Karpas-422 (cell line): ENCODE results near the gene CACNA2D3. TPM values are rescaled to one million over a fixed set of nuclear protein-coding genes. Genes with fewer than 3 reads are reported as not detected.

Experiments used
- DNase-seq: peaks from one replicate; pipeline ENCODE4 v3.0.0-alpha.2; 2015
- H2AFZ ChIP-seq: fragments of 200-600 bp; sonication (generic); 2 replicates; pipeline ENCODE4 v1.6.1; 2014; ENCODE audit warnings: antibody characterized with exemption, low read length, mixed read lengths
- H3K27ac ChIP-seq: fragments of 200-600 bp; sonication (generic); 2 replicates; pipeline ENCODE4 v1.5.1; 2014; ENCODE audit warnings: mild to moderate bottlenecking, low read length, moderate library complexity
- H3K27me3 ChIP-seq: fragments of 200-600 bp; sonication (generic); 2 replicates; pipeline ENCODE4 v1.6.1; 2014; ENCODE audit warnings: low read length, mixed read lengths
- H3K36me3 ChIP-seq: fragments of 200-600 bp; sonication (generic); 2 replicates; pipeline ENCODE4 v1.6.1; 2014; ENCODE audit warnings: low read length, mixed read lengths; ENCODE audit not compliant: insufficient read depth
- H3K4me1 ChIP-seq: fragments of 200-600 bp; sonication (generic); 2 replicates; pipeline ENCODE4 v1.6.1; 2014; ENCODE audit warnings: mild to moderate bottlenecking, low read length, mixed read lengths
- H3K4me2 ChIP-seq: fragments of 200-600 bp; sonication (generic); 2 replicates; pipeline ENCODE4 v1.6.1; 2014; ENCODE audit warnings: low read length, low read depth, mild to moderate bottlenecking; ENCODE audit not compliant: poor library complexity, severe bottlenecking
- H3K4me3 ChIP-seq: fragments of 200-600 bp; sonication (generic); 2 replicates; pipeline ENCODE4 v1.5.1; 2014; ENCODE audit warnings: mild to moderate bottlenecking, antibody characterized with exemption, low read length, mixed read lengths
- H3K79me2 ChIP-seq: fragments of 200-600 bp; sonication (generic); 2 replicates; pipeline ENCODE4 v1.6.1; 2014; ENCODE audit warnings: mild to moderate bottlenecking, low read length, mixed read lengths
- H3K9ac ChIP-seq: fragments of 200-600 bp; sonication (generic); 2 replicates; pipeline ENCODE4 v1.6.0; 2014; ENCODE audit warnings: low read length
- H3K9me2 ChIP-seq: fragments of 200-600 bp; sonication (generic), shearing (Covaris generic); replicated peaks from 2 replicates; pipeline ENCODE4 v1.6.0; 2014; ENCODE audit warnings: mild to moderate bottlenecking, low read length, moderate library complexity; ENCODE audit not compliant: insufficient read depth
- H3K9me3 ChIP-seq: fragments of 300-700, 200-600 bp; sonication (generic); 2 replicates; pipeline ENCODE4 v1.6.1; 2014; ENCODE audit warnings: low read length, mixed read lengths
- H4K20me1 ChIP-seq: fragments of 200-600 bp; sonication (generic); 2 replicates; pipeline ENCODE4 v1.6.1; 2014; ENCODE audit warnings: mild to moderate bottlenecking, antibody characterized with exemption, low read length, low read depth; ENCODE audit not compliant: insufficient read depth
- total RNA-seq: library from RNA; depleted of rRNA; stranded (reverse); fragments of >200 nt; shearing (Covaris generic); gene quantifications from 2 replicates; pipeline ENCODE4 v1.2.3, GENCODE V29; 2014; ENCODE audit warnings: low replicate concordance

The CACNA2D3 gene
- total RNA-seq, 1 experiment from 2014 or later: not detected

- no peak overlapping the region for H3K4me3 ChIP-seq
- no peaks in the 10 kb centered on the region for H4K20me1 ChIP-seq
- peak; percentile 38 for DNase-seq
- no peak overlapping the region for H3K27ac ChIP-seq
- no peaks in the 10 kb centered on the region for H3K79me2 ChIP-seq
- H3K36me3 ChIP-seq: no peaks in the 10 kb centered on the region
- no peaks in the 10 kb centered on the region for H3K27me3 ChIP-seq
- no peaks in the 10 kb centered on the region for H3K9me3 ChIP-seq
- no peak overlapping the region for H3K4me2 ChIP-seq
- no peak overlapping the region for H3K9ac ChIP-seq
- H2AFZ ChIP-seq: no peak overlapping the region
- no peaks in the 10 kb centered on the region for H3K4me1 ChIP-seq
- H3K9me2 ChIP-seq: no peaks in the 10 kb centered on the region
Measured at GRCh38 chr3:54792584-54792983, 670.2 kb downstream of the CACNA2D3 start.

- no peak overlapping the region for H3K9ac ChIP-seq
- H2AFZ ChIP-seq: no peak overlapping the region
- H3K79me2 ChIP-seq: no peaks in the 10 kb centered on the region
- H3K4me2 ChIP-seq: no peak overlapping the region
- no peaks in the 10 kb centered on the region for H3K4me1 ChIP-seq
- no peaks in the 10 kb centered on the region for H4K20me1 ChIP-seq
- H3K9me3 ChIP-seq: no peaks in the 10 kb centered on the region
- DNase-seq: peak; percentile 27
- H3K4me3 ChIP-seq: no peak overlapping the region
- no peak overlapping the region for H3K27ac ChIP-seq
- H3K27me3 ChIP-seq: no peaks in the 10 kb centered on the region
- H3K36me3 ChIP-seq: no peaks in the 10 kb centered on the region
- H3K9me2 ChIP-seq: no peaks in the 10 kb centered on the region
Measured at GRCh38 chr3:54793171-54793570, 670.8 kb downstream of the CACNA2D3 start.

DNA sequence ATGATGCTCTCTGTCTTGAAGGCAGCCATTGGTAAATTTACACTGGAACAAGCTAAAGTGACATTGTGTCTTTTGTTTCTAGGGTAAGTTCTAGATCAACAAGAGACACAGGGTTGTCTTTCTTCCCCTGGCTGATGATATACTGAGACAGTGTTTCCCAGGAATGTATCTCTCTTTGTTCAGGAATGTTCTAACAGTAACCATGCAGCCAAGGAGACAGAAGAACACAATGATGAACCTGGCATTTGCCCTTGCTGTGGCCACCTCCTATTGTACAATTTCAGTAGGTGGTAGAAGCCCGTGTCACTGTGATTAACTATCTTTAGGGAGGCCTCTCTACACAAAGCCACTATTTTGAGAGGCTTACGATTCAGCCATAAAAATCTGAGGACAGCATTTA, 674.8 kb downstream of the CACNA2D3 start:
- Histone ChIP-seq H3K9me2 (no peaks in the 10 kb centered on the region), H3K9ac (no peak overlapping the region)

DNA sequence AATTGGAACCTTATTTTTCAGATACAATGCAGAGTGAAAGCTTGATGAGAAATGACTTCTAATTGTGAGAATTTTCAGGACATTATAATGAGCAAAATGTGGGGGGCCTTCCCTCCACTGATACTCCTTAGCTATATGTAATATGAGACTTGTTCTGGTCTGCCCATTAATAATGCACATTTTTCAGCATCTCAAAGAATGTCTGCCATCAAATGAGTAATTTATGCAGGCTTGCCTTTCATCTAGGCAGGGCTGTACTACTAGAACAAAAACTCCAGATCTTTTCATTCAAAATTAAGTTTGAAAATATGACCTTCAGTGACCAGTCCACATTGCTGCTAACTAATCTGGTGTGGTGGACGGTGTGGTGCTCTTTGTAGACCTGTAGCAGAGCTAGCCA, 678.1 kb downstream of the CACNA2D3 start:
- DNase-seq: no peak
- H2AFZ ChIP-seq: no peak overlapping the region
- H3K27ac ChIP-seq: no peak overlapping the region
- H3K27me3 ChIP-seq: no peaks in the 10 kb centered on the region
- H3K9ac ChIP-seq: no peak overlapping the region
- H3K4me3 ChIP-seq: no peak overlapping the region
- no peaks in the 10 kb centered on the region for H3K4me1 ChIP-seq
- H3K9me3 ChIP-seq: no peaks in the 10 kb centered on the region
- no peaks in the 10 kb centered on the region for H3K9me2 ChIP-seq
- H4K20me1 ChIP-seq: no peaks in the 10 kb centered on the region
- no peaks in the 10 kb centered on the region for H3K36me3 ChIP-seq
- H3K4me2 ChIP-seq: no peak overlapping the region
- H3K79me2 ChIP-seq: no peaks in the 10 kb centered on the region

More for the DNA sequence above, 674.8 kb downstream of the CACNA2D3 start:
- Histone ChIP-seq H2AFZ (no peak overlapping the region), H3K9me3 (no peaks in the 10 kb centered on the region), H3K27ac (no peak overlapping the region), H3K36me3 (no peaks in the 10 kb centered on the region), H3K4me1 (no peaks in the 10 kb centered on the region), H4K20me1 (no peaks in the 10 kb centered on the region), H3K4me2 (no peak overlapping the region), H3K79me2 (no peaks in the 10 kb centered on the region), H3K27me3 (no peaks in the 10 kb centered on the region), H3K4me3 (no peak overlapping the region)
- DNase-seq: peak; percentile 2

DNA sequence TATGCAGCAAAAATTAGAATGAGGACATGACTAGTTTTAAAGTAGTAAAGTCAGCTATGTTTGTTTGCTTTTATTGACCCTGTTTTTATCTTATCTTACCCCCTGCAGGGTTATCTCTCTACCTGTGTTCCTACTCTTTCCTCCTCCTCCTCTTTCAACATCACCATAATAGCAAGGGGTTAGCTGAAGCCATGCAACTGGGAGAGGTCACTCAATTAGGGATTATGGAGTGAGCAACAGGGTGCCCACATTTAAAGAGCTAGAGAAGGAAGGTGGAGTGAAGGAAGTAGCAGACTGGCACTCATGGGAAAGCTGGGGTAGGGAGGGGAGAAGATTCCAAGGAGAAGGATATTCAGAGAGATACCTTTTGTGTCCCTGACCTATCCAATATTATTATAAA, 679.6 kb downstream of the CACNA2D3 start:
- H3K79me2 ChIP-seq: no peaks in the 10 kb centered on the region
- no peak overlapping the region for H2AFZ ChIP-seq
- no peaks in the 10 kb centered on the region for H4K20me1 ChIP-seq
- H3K9ac ChIP-seq: no peak overlapping the region
- no peak overlapping the region for H3K4me3 ChIP-seq
- H3K27ac ChIP-seq: no peak overlapping the region
- H3K27me3 ChIP-seq: no peaks in the 10 kb centered on the region
- H3K4me1 ChIP-seq: no peaks in the 10 kb centered on the region
- H3K4me2 ChIP-seq: no peak overlapping the region
- H3K36me3 ChIP-seq: no peaks in the 10 kb centered on the region
- DNase-seq: no peak
- no peaks in the 10 kb centered on the region for H3K9me3 ChIP-seq
- H3K9me2 ChIP-seq: no peaks in the 10 kb centered on the region

DNA sequence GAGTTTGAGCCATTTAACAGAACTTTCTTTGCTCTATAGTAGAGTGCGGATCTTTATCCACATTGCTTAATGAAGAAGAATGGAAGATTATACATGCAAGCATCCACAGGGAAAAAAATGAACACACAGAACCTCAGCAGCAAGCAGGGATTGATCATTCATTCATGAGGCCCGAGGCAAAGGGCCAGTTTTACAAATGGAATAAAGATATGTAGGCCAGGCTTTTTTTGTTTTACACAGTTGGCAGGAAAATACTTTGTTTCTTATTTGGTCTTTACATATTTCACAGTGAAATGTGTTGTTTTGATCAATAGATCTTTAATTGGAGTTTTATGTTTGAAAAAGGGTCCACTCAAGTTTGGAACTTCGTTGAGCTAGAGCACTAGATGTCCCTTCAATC, 688.0 kb downstream of the CACNA2D3 start:
- no peaks in the 10 kb centered on the region for H3K27me3 ChIP-seq
- no peak for DNase-seq
- no peak overlapping the region for H3K9ac ChIP-seq
- no peaks in the 10 kb centered on the region for H3K9me2 ChIP-seq
- H3K79me2 ChIP-seq: no peaks in the 10 kb centered on the region
- no peak overlapping the region for H3K27ac ChIP-seq
- H3K4me3 ChIP-seq: no peak overlapping the region
- H3K4me2 ChIP-seq: no peak overlapping the region
- no peaks in the 10 kb centered on the region for H3K9me3 ChIP-seq
- no peaks in the 10 kb centered on the region for H3K4me1 ChIP-seq
- no peaks in the 10 kb centered on the region for H4K20me1 ChIP-seq
- no peaks in the 10 kb centered on the region for H3K36me3 ChIP-seq
- no peak overlapping the region for H2AFZ ChIP-seq

DNA sequence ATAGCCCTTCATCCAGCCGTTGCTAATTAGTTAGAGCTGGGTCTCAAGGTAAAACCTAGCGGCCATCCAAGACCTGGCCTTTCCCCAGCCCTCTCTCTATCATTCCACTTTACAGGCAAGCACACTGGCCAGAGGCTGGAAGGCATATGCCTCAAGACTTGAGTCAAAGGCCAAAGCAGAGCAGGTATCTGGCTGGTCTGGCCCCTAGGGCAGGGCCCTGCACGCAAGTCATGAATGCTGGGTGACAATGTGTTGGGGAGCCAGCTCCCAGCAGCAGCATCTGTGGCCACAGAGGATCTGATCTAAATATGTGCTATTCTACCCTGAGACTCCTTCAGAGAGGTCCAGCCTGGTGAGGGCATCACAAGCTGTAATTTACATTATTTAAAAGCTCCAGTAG, 691.9 kb downstream of the CACNA2D3 start:
- DNase-seq: no peak
- H3K9me2 ChIP-seq: no peaks in the 10 kb centered on the region
- no peak overlapping the region for H3K9ac ChIP-seq
- H3K4me3 ChIP-seq: no peak overlapping the region
- no peaks in the 10 kb centered on the region for H3K9me3 ChIP-seq
- no peaks in the 10 kb centered on the region for H3K79me2 ChIP-seq
- no peaks in the 10 kb centered on the region for H3K27me3 ChIP-seq
- H3K27ac ChIP-seq: no peak overlapping the region
- no peaks in the 10 kb centered on the region for H3K36me3 ChIP-seq
- H2AFZ ChIP-seq: no peak overlapping the region
- no peaks in the 10 kb centered on the region for H4K20me1 ChIP-seq
- H3K4me1 ChIP-seq: no peaks in the 10 kb centered on the region
- H3K4me2 ChIP-seq: no peak overlapping the region

- H3K4me3 ChIP-seq: no peak overlapping the region
- no peak overlapping the region for H3K4me2 ChIP-seq
- no peaks in the 10 kb centered on the region for H3K9me3 ChIP-seq
- no peaks in the 10 kb centered on the region for H3K4me1 ChIP-seq
- no peaks in the 10 kb centered on the region for H3K9me2 ChIP-seq
- H2AFZ ChIP-seq: no peak overlapping the region
- H4K20me1 ChIP-seq: no peaks in the 10 kb centered on the region
- H3K27me3 ChIP-seq: no peaks in the 10 kb centered on the region
- H3K27ac ChIP-seq: no peak overlapping the region
- DNase-seq: no peak
- H3K9ac ChIP-seq: no peak overlapping the region
- no peaks in the 10 kb centered on the region for H3K79me2 ChIP-seq
- H3K36me3 ChIP-seq: no peaks in the 10 kb centered on the region
Measured at GRCh38 chr3:54817628-54818027, 695.3 kb downstream of the CACNA2D3 start.

DNA sequence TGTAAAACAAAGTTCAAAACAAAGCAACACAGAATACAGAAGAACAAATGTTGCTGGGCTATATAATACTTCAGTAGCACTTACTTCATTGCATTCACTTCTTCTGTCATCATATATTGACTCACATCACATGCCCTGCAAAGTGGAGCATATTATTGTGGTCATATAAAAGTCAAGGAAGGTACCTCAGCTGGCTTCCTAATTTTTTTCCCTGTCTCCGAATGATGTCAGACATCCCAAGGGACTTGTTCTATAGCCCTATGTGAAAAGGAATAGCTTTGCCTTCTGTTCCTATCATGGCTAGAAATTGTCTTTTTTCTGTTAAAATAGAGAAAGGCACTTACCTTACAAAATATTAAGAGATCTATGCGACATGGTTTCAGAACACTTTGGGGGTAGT, 696.1 kb downstream of the CACNA2D3 start:
- no peaks in the 10 kb centered on the region for H3K79me2 ChIP-seq
- no peaks in the 10 kb centered on the region for H3K27me3 ChIP-seq
- H3K4me2 ChIP-seq: no peak overlapping the region
- H3K36me3 ChIP-seq: no peaks in the 10 kb centered on the region
- no peaks in the 10 kb centered on the region for H3K9me2 ChIP-seq
- H3K4me1 ChIP-seq: no peaks in the 10 kb centered on the region
- H2AFZ ChIP-seq: no peak overlapping the region
- no peak overlapping the region for H3K9ac ChIP-seq
- no peak overlapping the region for H3K27ac ChIP-seq
- no peak for DNase-seq
- no peak overlapping the region for H3K4me3 ChIP-seq
- no peaks in the 10 kb centered on the region for H4K20me1 ChIP-seq
- no peaks in the 10 kb centered on the region for H3K9me3 ChIP-seq
